ENCODE measurements around the gene ARRB1. TPM values are rescaled to one million over a fixed set of nuclear protein-coding genes. Genes with fewer than 3 reads are reported as not detected.
A peak's percentile ranks its signal among the peaks of the same experiment; 100 is the strongest.

The ARRB1 gene
- total RNA-seq, 1 experiment from 2014 or later: 90.1 TPM

GRCh38 chr11:75241906-75242644, 109.4 kb downstream of the ARRB1 start:
- Mint-ChIP-seq H3K4me1 (peaks cover 16% of the 10 kb centered on the region), H3K36me3 (no peaks in the 10 kb centered on the region), H3K4me3 (peak overlapping the region; percentile 74), H3K9me3 (no peaks in the 10 kb centered on the region), H3K27ac (no peak overlapping the region), H3K27me3 (ENCODE audit: low read depth) (peaks cover 70% of the 10 kb centered on the region)
- no peak for TF ChIP-seq STAT6 (CRISPR knock-in tag; conservative IDR thresholded peaks at IDR 0.05; ENCODE audit: low read depth)
- TF ChIP-seq ATF3 (CRISPR knock-in tag; conservative IDR thresholded peaks at IDR 0.05): no peak
- no peak for TF ChIP-seq SMAD3 (CRISPR knock-in tag; IDR thresholded peaks at IDR 0.05; ENCODE audit: borderline replicate concordance)
- 0 out of 2 replicates have a peak, but pooled peaks have one; percentile 1 for TF ChIP-seq CBFB (CRISPR knock-in tag; IDR thresholded peaks at IDR 0.05; ENCODE audit: low read depth)
- peak; percentile 14; the same call in 1 of the 2 replicates for TF ChIP-seq CTCF (IDR thresholded peaks at IDR 0.05)
- no peak for TF ChIP-seq PRDM15 (CRISPR knock-in tag; IDR thresholded peaks at IDR 0.05)
- no peak for TF ChIP-seq E2F4 (CRISPR knock-in tag; IDR thresholded peaks at IDR 0.05; ENCODE audit: borderline replicate concordance, low read depth)
- TF ChIP-seq CREM (CRISPR knock-in tag; IDR thresholded peaks at IDR 0.05): peak; percentile 0; the same call in 1 of the 2 replicates
- no peak for TF ChIP-seq GRHL2 (CRISPR knock-in tag; IDR thresholded peaks at IDR 0.05; ENCODE audit: insufficient replicate concordance, severe bottlenecking)
- no peak for TF ChIP-seq FOXP1 (CRISPR knock-in tag; IDR thresholded peaks at IDR 0.05; ENCODE audit: borderline replicate concordance)
- no peak for TF ChIP-seq FOXJ3 (CRISPR knock-in tag; IDR thresholded peaks at IDR 0.05; ENCODE audit: borderline replicate concordance)
- POLR2A ChIA-PET: interaction anchor here (0.9 to 1.0 kb wide), 2 partner anchors 46 to 98 kb away, joined by 3 read pairs; no protein-coding TSS in a partner anchor
- CTCF ChIA-PET: interaction anchor here (0.7 to 7.6 kb wide), 37 partner anchors 8 to 312 kb away, joined by 3 to 191 read pairs (median 6); partner anchors contain the start of gene NEU3
- ATAC-seq: no peak; the same call in 1 of the 2 replicates
- DNase-seq (ENCODE audit: low spot score): no peak
